ENCODE data around the gene C10orf88.

DNA sequence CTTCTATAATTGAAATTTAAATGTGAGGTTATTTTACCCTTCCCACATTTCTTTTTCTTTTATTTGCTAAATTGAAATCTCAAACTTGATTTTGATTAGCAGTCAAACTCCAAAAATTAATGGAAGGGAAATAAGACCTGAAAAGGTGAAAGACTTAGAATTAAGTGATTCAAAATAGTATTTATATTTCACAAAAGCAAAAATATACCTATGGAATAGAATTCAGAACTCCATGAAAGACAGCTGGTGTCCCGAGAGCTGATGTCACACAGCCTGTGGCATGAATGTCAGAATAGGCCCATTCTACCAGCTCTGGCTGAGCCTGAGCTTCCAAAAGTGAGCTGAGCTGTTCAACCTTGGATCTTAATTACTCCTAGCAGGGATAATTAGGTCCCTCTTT is 43.7 kb downstream of the C10orf88 start, which contains the start of gene FAM24A:
- TF ChIP-seq HMG20A (CRISPR knock-in tag; conservative IDR thresholded peaks at IDR 0.05) (no peak), ASH1L (IDR thresholded peaks at IDR 0.05; ENCODE audit: borderline replicate concordance, low read depth, partially characterized antibody) (no peak), POLR2A (conservative IDR thresholded peaks at IDR 0.05) (no peak), NR1H2 (CRISPR knock-in tag; IDR thresholded peaks at IDR 0.05) (no peak), HIVEP1 (CRISPR knock-in tag; IDR thresholded peaks at IDR 0.05) (no peak), SMARCE1 (IDR thresholded peaks at IDR 0.05) (no peak), ZNF212 (CRISPR knock-in tag; IDR thresholded peaks at IDR 0.05) (no peak), RBM39 (optimal IDR thresholded peaks at IDR 0.05; ENCODE audit: low read depth, low read length) (no peak)
- TF ChIP-seq, protein P1, sequence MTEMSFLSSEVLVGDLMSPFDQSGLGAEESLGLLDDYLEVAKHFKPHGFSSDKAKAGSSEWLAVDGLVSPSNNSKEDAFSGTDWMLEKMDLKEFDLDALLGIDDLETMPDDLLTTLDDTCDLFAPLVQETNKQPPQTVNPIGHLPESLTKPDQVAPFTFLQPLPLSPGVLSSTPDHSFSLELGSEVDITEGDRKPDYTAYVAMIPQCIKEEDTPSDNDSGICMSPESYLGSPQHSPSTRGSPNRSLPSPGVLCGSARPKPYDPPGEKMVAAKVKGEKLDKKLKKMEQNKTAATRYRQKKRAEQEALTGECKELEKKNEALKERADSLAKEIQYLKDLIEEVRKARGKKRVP (CRISPR knock-in tag; IDR thresholded peaks at IDR 0.05): no peak
- TF ChIP-seq, protein P2, sequence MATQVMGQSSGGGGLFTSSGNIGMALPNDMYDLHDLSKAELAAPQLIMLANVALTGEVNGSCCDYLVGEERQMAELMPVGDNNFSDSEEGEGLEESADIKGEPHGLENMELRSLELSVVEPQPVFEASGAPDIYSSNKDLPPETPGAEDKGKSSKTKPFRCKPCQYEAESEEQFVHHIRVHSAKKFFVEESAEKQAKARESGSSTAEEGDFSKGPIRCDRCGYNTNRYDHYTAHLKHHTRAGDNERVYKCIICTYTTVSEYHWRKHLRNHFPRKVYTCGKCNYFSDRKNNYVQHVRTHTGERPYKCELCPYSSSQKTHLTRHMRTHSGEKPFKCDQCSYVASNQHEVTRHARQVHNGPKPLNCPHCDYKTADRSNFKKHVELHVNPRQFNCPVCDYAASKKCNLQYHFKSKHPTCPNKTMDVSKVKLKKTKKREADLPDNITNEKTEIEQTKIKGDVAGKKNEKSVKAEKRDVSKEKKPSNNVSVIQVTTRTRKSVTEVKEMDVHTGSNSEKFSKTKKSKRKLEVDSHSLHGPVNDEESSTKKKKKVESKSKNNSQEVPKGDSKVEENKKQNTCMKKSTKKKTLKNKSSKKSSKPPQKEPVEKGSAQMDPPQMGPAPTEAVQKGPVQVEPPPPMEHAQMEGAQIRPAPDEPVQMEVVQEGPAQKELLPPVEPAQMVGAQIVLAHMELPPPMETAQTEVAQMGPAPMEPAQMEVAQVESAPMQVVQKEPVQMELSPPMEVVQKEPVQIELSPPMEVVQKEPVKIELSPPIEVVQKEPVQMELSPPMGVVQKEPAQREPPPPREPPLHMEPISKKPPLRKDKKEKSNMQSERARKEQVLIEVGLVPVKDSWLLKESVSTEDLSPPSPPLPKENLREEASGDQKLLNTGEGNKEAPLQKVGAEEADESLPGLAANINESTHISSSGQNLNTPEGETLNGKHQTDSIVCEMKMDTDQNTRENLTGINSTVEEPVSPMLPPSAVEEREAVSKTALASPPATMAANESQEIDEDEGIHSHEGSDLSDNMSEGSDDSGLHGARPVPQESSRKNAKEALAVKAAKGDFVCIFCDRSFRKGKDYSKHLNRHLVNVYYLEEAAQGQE (IDR thresholded peaks at IDR 0.05; ENCODE audit: borderline replicate concordance): no peak
- TF ChIP-seq, protein P2 (CRISPR knock-in tag; IDR thresholded peaks at IDR 0.05; ENCODE audit: low read depth): no peak
- TF ChIP-seq, protein P3, sequence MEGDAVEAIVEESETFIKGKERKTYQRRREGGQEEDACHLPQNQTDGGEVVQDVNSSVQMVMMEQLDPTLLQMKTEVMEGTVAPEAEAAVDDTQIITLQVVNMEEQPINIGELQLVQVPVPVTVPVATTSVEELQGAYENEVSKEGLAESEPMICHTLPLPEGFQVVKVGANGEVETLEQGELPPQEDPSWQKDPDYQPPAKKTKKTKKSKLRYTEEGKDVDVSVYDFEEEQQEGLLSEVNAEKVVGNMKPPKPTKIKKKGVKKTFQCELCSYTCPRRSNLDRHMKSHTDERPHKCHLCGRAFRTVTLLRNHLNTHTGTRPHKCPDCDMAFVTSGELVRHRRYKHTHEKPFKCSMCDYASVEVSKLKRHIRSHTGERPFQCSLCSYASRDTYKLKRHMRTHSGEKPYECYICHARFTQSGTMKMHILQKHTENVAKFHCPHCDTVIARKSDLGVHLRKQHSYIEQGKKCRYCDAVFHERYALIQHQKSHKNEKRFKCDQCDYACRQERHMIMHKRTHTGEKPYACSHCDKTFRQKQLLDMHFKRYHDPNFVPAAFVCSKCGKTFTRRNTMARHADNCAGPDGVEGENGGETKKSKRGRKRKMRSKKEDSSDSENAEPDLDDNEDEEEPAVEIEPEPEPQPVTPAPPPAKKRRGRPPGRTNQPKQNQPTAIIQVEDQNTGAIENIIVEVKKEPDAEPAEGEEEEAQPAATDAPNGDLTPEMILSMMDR (IDR thresholded peaks at IDR 0.05 in 2 of 3, conservative IDR thresholded peaks at IDR 0.05 in 1 of 3; ENCODE audit: insufficient read depth in 2 of 3, low read depth in 1 of 3, low read length in 3 of 3): no peak
- TF ChIP-seq, protein P4, sequence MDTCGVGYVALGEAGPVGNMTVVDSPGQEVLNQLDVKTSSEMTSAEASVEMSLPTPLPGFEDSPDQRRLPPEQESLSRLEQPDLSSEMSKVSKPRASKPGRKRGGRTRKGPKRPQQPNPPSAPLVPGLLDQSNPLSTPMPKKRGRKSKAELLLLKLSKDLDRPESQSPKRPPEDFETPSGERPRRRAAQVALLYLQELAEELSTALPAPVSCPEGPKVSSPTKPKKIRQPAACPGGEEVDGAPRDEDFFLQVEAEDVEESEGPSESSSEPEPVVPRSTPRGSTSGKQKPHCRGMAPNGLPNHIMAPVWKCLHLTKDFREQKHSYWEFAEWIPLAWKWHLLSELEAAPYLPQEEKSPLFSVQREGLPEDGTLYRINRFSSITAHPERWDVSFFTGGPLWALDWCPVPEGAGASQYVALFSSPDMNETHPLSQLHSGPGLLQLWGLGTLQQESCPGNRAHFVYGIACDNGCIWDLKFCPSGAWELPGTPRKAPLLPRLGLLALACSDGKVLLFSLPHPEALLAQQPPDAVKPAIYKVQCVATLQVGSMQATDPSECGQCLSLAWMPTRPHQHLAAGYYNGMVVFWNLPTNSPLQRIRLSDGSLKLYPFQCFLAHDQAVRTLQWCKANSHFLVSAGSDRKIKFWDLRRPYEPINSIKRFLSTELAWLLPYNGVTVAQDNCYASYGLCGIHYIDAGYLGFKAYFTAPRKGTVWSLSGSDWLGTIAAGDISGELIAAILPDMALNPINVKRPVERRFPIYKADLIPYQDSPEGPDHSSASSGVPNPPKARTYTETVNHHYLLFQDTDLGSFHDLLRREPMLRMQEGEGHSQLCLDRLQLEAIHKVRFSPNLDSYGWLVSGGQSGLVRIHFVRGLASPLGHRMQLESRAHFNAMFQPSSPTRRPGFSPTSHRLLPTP (IDR thresholded peaks at IDR 0.05; ENCODE audit: borderline replicate concordance, extremely low read depth, insufficient read length): no peak
- TF ChIP-seq, protein P5, sequence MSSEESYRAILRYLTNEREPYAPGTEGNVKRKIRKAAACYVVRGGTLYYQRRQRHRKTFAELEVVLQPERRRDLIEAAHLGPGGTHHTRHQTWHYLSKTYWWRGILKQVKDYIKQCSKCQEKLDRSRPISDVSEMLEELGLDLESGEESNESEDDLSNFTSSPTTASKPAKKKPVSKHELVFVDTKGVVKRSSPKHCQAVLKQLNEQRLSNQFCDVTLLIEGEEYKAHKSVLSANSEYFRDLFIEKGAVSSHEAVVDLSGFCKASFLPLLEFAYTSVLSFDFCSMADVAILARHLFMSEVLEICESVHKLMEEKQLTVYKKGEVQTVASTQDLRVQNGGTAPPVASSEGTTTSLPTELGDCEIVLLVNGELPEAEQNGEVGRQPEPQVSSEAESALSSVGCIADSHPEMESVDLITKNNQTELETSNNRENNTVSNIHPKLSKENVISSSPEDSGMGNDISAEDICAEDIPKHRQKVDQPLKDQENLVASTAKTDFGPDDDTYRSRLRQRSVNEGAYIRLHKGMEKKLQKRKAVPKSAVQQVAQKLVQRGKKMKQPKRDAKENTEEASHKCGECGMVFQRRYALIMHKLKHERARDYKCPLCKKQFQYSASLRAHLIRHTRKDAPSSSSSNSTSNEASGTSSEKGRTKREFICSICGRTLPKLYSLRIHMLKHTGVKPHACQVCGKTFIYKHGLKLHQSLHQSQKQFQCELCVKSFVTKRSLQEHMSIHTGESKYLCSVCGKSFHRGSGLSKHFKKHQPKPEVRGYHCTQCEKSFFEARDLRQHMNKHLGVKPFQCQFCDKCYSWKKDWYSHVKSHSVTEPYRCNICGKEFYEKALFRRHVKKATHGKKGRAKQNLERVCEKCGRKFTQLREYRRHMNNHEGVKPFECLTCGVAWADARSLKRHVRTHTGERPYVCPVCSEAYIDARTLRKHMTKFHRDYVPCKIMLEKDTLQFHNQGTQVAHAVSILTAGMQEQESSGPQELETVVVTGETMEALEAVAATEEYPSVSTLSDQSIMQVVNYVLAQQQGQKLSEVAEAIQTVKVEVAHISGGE (CRISPR knock-in tag; IDR thresholded peaks at IDR 0.05): no peak
- TF ChIP-seq, protein P6, sequence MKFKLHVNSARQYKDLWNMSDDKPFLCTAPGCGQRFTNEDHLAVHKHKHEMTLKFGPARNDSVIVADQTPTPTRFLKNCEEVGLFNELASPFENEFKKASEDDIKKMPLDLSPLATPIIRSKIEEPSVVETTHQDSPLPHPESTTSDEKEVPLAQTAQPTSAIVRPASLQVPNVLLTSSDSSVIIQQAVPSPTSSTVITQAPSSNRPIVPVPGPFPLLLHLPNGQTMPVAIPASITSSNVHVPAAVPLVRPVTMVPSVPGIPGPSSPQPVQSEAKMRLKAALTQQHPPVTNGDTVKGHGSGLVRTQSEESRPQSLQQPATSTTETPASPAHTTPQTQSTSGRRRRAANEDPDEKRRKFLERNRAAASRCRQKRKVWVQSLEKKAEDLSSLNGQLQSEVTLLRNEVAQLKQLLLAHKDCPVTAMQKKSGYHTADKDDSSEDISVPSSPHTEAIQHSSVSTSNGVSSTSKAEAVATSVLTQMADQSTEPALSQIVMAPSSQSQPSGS (CRISPR knock-in tag; IDR thresholded peaks at IDR 0.05): no peak
